ENCODE results near the gene CLEC16A. TPM values are rescaled to one million over a fixed set of nuclear protein-coding genes. Genes with fewer than 3 reads are reported as not detected.

CLEC16A gene
- polyA plus RNA-seq, 3 donors, result 3.4 to 12.0 (median 5.8) TPM

DNA sequence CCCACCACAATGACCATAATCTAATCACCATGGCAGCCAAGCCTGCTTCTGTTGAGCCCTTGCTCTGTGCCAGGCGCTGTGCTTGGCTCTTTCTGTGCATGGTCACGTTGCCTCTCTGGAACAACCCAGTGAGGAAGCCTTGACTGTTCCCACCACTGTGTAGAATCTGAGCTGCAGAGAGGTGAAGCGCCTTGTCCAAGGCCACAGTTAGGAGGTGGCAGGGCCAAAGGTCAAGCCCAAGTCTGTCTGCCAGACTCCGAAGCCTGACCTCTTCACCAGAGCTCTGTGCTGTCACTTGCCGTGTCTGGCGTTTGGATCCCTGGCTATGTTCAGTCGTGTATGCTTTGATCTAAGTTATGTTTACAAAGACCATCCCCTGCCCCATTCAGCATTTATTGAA is 10.5 kb downstream of the CLEC16A start:
- H3K9ac ChIP-seq (ENCODE audit: insufficient read depth, low read length, poor library complexity, severe bottlenecking), result no peak overlapping the region
- no peak overlapping the region for H3K27ac ChIP-seq (ENCODE audit: low read depth in 1 of 2, low read length in 2 of 2)
- Mint-ChIP-seq H3K4me3 (no peak overlapping the region), H3K4me1 (peaks cover 24% of the 10 kb centered on the region), H3K36me3 (peaks cover 29 to 32% of the 10 kb centered on the region in 2 donors), H3K27ac (peak overlapping the region in 1 of 7 donors; percentile 23), H3K9me3 (no peaks in the 10 kb centered on the region), H3K27me3 (ENCODE audit: low read depth in 3 of 3) (peaks cover 0 to 5% (median 0%) of the 10 kb centered on the region in 3 donors)
- H3K79me2 ChIP-seq (ENCODE audit: insufficient read depth, low read length), result peaks cover 35% of the 10 kb centered on the region
- peaks cover 6 to 8% of the 10 kb centered on the region in 2 donors for H3K4me1 ChIP-seq (ENCODE audit: control insufficient read depth in 1 of 2, insufficient read depth in 2 of 2, low read length in 2 of 2)
- no peaks in the 10 kb centered on the region for H3K9me3 ChIP-seq (replicated peaks in 1 of 2; ENCODE audit: control insufficient read depth in 1 of 2, insufficient read depth in 1 of 2, low read length in 2 of 2)
- H3K4me3 ChIP-seq (replicated peaks in 1 of 3; ENCODE audit: low read depth in 2 of 3, low read length in 3 of 3), result no peak overlapping the region
- no peak overlapping the region for H2AFZ ChIP-seq (ENCODE audit: insufficient read depth, low read depth, low read length, poor library complexity, severe bottlenecking)
- peaks cover 73% of the 10 kb centered on the region for H4K20me1 ChIP-seq (ENCODE audit: insufficient read depth, low read length)
- peaks cover 3 to 21% of the 10 kb centered on the region in 2 donors for H3K36me3 ChIP-seq (replicated peaks in 1 of 2; ENCODE audit: control insufficient read depth in 1 of 2, insufficient read depth in 2 of 2, low read length in 2 of 2)
- no peak for TF ChIP-seq CTCF (IDR thresholded peaks at IDR 0.05)
- no peaks in the 10 kb centered on the region for H3K27me3 ChIP-seq (ENCODE audit: control insufficient read depth in 2 of 2, insufficient read depth in 2 of 2, low read length in 2 of 2)
- no peak overlapping the region for H3K4me2 ChIP-seq (replicated peaks; ENCODE audit: extremely low read depth, low read length, poor library complexity, severe bottlenecking)
- DNase-seq, result no peak
- WGBS (ENCODE audit: insufficient coverage), result 90% methylated on average over 4 of the region's 7 CpGs
- intact Hi-C loops (cut with micrococcal nuclease), result no loop called here

DNA sequence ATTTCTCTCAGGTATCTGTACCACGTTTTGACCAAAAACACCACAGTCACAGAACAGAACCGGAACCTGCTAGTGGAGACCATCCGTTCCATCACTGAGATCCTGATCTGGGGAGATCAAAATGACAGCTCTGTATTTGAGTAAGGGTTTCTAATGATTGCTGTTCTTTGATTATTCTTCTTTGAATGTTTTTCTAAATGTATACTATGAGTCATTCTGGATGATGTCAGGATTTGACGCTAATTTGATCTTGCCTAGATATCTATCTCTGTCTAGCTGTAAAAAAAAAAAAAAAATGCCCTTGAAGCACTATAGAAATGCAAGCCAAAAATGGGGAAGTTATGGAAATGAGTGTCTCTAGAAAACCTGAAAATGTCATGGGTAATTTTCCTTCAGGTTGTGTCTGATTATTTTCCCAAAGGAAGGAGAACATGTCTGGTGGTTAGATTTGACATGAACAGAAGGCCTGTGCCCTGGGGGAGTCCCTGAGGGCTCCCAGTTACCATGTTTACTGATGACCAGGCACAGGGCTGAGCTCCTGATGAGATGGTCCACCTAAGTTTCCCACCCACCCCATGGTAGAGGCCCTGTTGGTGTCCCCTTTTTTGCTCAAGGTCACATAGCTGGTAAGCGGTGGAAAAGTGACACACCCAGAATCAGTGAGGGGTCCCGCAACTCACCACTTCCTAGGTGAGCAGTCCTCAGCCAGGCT is 13.6 kb downstream of the CLEC16A start:
- Histone ChIP-seq H4K20me1 (ENCODE audit: insufficient read depth, low read length) (peaks cover 54% of the 10 kb centered on the region), H3K79me2 (ENCODE audit: insufficient read depth, low read length) (peaks cover 20% of the 10 kb centered on the region)
- H3K4me3 Mint-ChIP-seq, result no peak overlapping the region

More for the DNA sequence above, 13.6 kb downstream of the CLEC16A start:
- Histone ChIP-seq H3K4me1 (ENCODE audit: control insufficient read depth in 1 of 2, insufficient read depth in 2 of 2, low read length in 2 of 2) (peaks cover 6 to 8% of the 10 kb centered on the region in 2 donors), H3K27ac (ENCODE audit: low read depth in 1 of 2, low read length in 2 of 2) (no peak overlapping the region), H3K9ac (ENCODE audit: insufficient read depth, low read length, poor library complexity, severe bottlenecking) (no peak overlapping the region), H2AFZ (ENCODE audit: insufficient read depth, low read depth, low read length, poor library complexity, severe bottlenecking) (no peak overlapping the region), H3K4me2 (replicated peaks; ENCODE audit: extremely low read depth, low read length, poor library complexity, severe bottlenecking) (no peak overlapping the region), H3K27me3 (ENCODE audit: control insufficient read depth in 2 of 2, insufficient read depth in 2 of 2, low read length in 2 of 2) (no peaks in the 10 kb centered on the region), H3K36me3 (replicated peaks in 1 of 2; ENCODE audit: control insufficient read depth in 1 of 2, insufficient read depth in 2 of 2, low read length in 2 of 2) (peaks cover 18 to 51% of the 10 kb centered on the region in 2 donors), H3K9me3 (replicated peaks in 1 of 2; ENCODE audit: control insufficient read depth in 1 of 2, insufficient read depth in 1 of 2, low read length in 2 of 2) (no peaks in the 10 kb centered on the region), H3K4me3 (replicated peaks in 1 of 3; ENCODE audit: low read depth in 2 of 3, low read length in 3 of 3) (no peak overlapping the region)
- TF ChIP-seq CTCF (IDR thresholded peaks at IDR 0.05), result no peak
- no peak for DNase-seq
- H3K27ac Mint-ChIP-seq, result no peak overlapping the region
- peaks cover 0 to 5% (median 0%) of the 10 kb centered on the region in 3 donors for H3K27me3 Mint-ChIP-seq (ENCODE audit: low read depth in 3 of 3)
- peaks cover 22% of the 10 kb centered on the region for H3K4me1 Mint-ChIP-seq
- WGBS (ENCODE audit: insufficient coverage), result no CpG with 5 or more reads among the region's 6 CpGs
- peaks cover 51 to 54% of the 10 kb centered on the region in 2 donors for H3K36me3 Mint-ChIP-seq
- intact Hi-C loops (cut with micrococcal nuclease), result no loop called here
- no peaks in the 10 kb centered on the region for H3K9me3 Mint-ChIP-seq

Measured in CD14-positive monocyte (primary cell).